ENCODE data around the gene GPR137B.

DNA sequence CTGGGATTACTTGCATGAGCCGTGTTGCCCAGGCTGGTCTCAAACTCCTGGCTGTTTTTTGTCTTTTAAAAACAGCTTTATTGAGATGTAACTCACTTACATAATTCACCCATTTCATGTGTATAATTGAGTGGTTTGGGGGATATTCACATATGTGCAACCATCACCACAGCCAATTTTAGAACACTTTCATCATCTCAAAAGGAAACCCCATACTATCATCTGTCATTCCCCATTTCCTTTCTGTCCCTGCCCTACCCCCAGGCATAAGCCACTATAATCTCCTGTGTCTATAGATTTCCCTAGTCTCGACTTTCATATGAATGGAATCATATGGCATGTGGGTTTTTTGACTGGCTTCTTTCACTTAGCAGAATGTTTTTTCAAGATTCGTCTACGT is 43.3 kb downstream of the GPR137B start:
- TF ChIP-seq POLR2A (IDR thresholded peaks at IDR 0.05; ENCODE audit: low read depth, low read length) (no peak), RAD21 (IDR thresholded peaks at IDR 0.05; ENCODE audit: low read length) (no peak), RFX5 (IDR thresholded peaks at IDR 0.05; ENCODE audit: low read depth, low read length) (no peak), NFE2L2 (IDR thresholded peaks at IDR 0.05; ENCODE audit: low read depth, low read length) (no peak), BHLHE40 (IDR thresholded peaks at IDR 0.05; ENCODE audit: low read depth, low read length) (no peak), SMC3 (IDR thresholded peaks at IDR 0.05; ENCODE audit: low read depth, low read length) (no peak)
- TF ChIP-seq, protein P1, sequence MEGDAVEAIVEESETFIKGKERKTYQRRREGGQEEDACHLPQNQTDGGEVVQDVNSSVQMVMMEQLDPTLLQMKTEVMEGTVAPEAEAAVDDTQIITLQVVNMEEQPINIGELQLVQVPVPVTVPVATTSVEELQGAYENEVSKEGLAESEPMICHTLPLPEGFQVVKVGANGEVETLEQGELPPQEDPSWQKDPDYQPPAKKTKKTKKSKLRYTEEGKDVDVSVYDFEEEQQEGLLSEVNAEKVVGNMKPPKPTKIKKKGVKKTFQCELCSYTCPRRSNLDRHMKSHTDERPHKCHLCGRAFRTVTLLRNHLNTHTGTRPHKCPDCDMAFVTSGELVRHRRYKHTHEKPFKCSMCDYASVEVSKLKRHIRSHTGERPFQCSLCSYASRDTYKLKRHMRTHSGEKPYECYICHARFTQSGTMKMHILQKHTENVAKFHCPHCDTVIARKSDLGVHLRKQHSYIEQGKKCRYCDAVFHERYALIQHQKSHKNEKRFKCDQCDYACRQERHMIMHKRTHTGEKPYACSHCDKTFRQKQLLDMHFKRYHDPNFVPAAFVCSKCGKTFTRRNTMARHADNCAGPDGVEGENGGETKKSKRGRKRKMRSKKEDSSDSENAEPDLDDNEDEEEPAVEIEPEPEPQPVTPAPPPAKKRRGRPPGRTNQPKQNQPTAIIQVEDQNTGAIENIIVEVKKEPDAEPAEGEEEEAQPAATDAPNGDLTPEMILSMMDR (conservative IDR thresholded peaks at IDR 0.05; ENCODE audit: low read depth, low read length): no peak
- TF ChIP-seq, protein P2, sequence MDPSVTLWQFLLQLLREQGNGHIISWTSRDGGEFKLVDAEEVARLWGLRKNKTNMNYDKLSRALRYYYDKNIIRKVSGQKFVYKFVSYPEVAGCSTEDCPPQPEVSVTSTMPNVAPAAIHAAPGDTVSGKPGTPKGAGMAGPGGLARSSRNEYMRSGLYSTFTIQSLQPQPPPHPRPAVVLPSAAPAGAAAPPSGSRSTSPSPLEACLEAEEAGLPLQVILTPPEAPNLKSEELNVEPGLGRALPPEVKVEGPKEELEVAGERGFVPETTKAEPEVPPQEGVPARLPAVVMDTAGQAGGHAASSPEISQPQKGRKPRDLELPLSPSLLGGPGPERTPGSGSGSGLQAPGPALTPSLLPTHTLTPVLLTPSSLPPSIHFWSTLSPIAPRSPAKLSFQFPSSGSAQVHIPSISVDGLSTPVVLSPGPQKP (IDR thresholded peaks at IDR 0.05; ENCODE audit: borderline replicate concordance, low read depth, low read length): no peak
